Psoas muscle (tissue), 8 donors: ENCODE results near the gene THAP12. TPM values are rescaled to one million over a fixed set of nuclear protein-coding genes. Genes with fewer than 3 reads are reported as not detected.

Experiments used
- ATAC-seq, 4 donors: fragments of 200-7000 bp; cut with Tn5 transposase; one replicate each; pipeline ENCODE4 v1.9.1; 2020; ENCODE audit warnings: moderate library complexity in 3 of 4, mild to moderate bottlenecking in 2 of 4
- DNase-seq, 2 donors: peaks; one replicate each; pipeline ENCODE4 v3.0.0-alpha.2; 2020
- H3K27ac ChIP-seq: fragments of 200-600 bp; one replicate; pipeline ENCODE4 v1.8.0; 2022
- H3K27me3 ChIP-seq, 3 donors: fragments of 200-600 bp in 1 of 3; one replicate each; pipeline versions ENCODE4 v1.6.1 to v1.8.0; 2013 to 2022; ENCODE audit warnings: low read length in 2 of 3, mild to moderate bottlenecking in 2 of 3, moderate library complexity in 1 of 3; ENCODE audit not compliant: insufficient read depth in 3 of 3
- H3K36me3 ChIP-seq, 2 donors: fragments of 200-600 bp in 1 of 2; one replicate each; pipeline versions ENCODE4 v1.6.1 to v1.8.0; 2013 to 2022; ENCODE audit warnings: low read depth in 1 of 2, mild to moderate bottlenecking in 1 of 2, moderate library complexity in 1 of 2; ENCODE audit not compliant: insufficient read depth in 1 of 2
- H3K4me1 ChIP-seq: fragments of 200-600 bp; one replicate; pipeline ENCODE4 v1.8.0; 2022
- H3K4me3 ChIP-seq: fragments of 200-600 bp; one replicate; pipeline ENCODE4 v1.8.0; 2022; ENCODE audit warnings: mild to moderate bottlenecking
- H3K9me3 ChIP-seq: fragments of 200-600 bp; one replicate; pipeline ENCODE4 v1.8.0; 2022
- CTCF ChIP-seq: fragments of 200-600 bp; IDR thresholded peaks from one replicate; pipeline ENCODE4 v1.8.0; 2022; ENCODE audit warnings: antibody characterized with exemption
- WGBS, 3 donors: extraction: QIAGEN DNeasy Blood & Tissue Kit; methylation state at CpG; one replicate each; pipeline versions ENCODE4 v1.1.6 to v1.1.7; 2013; 5-methylcytosine and 5-hydroxymethylcytosine counted together
- intact Hi-C, 2 donors: fragments of 100-400 bp; cut with DNase I; formaldehyde crosslinking; loops; one replicate each; pipeline versions ENCODE4 v1.11.0 to v1.14.2; 2022
- polyA plus RNA-seq, 3 donors: library from polyadenylated mRNA; stranded (reverse); fragments of 200-250 nt; gene quantifications; one replicate each; pipeline ENCODE4 v1.2.3, GENCODE V29; 2013
- total RNA-seq, 4 donors: library from RNA; stranded (reverse); fragmentation: NEBNext Ultra II Directional in 2 of 4; extraction: Animal tissue kit (Norgen Biotek cat#: 25700) in 2 of 4; gene quantifications; one replicate each; pipeline versions ENCODE4 v1.2.1 to v1.2.4, GENCODE V29; 2021 to 2023
- donor health status: healthy with polysubstance abuse.
- donor health status: DM: no; HTN: no; CAD: no; lungs with moderate emphysema.
- donor health status: Bipolar disorder and iron deficiency.
- donor health status: healthy.
- donor health status: DM: yes; HTN: yes; CAD: no.
- donor health status: DM: no; HTN: no; CAD: no.
- donor health status: DM: no; HTN: no; CAD: no.
- donor health status: DM: yes; HTN: yes; CAD: no.

The THAP12 gene
- total and polyA plus RNA-seq, 7 donors: 15.6 to 38.1 (median 34.2) TPM

GRCh38 chr11:76337923-76338322 is 43.0 kb downstream of the THAP12 start:
- ATAC-seq: no peak
- WGBS, 3 donors: 73 to 83% (median 80%) methylated on average over 4 of the region's 4 CpGs
- no peak for TF ChIP-seq CTCF
- intact Hi-C loops: no loop called here
- Histone ChIP-seq H3K4me3 (no peak overlapping the region), H3K4me1 (peaks cover 4% of the 10 kb centered on the region), H3K27me3 (no peaks in the 10 kb centered on the region), H3K27ac (peak overlapping the region; percentile 67), H3K9me3 (no peaks in the 10 kb centered on the region), H3K36me3 (no peaks in the 10 kb centered on the region)
- DNase-seq: no peak

GRCh38 chr11:76337469-76337868 is 43.5 kb downstream of the THAP12 start:
- intact Hi-C loops: no loop called here
- H3K4me1 ChIP-seq: peaks cover 4% of the 10 kb centered on the region
- H3K36me3 ChIP-seq: no peaks in the 10 kb centered on the region
- no peak for TF ChIP-seq CTCF
- ATAC-seq (no peak), DNase-seq (no peak)
- WGBS, 3 donors: 71 to 78% (median 72%) methylated on average over 1 of the region's 1 CpG
- H3K27me3 ChIP-seq: no peaks in the 10 kb centered on the region
- H3K4me3 ChIP-seq: no peak overlapping the region
- H3K27ac ChIP-seq: no peak overlapping the region
- no peaks in the 10 kb centered on the region for H3K9me3 ChIP-seq

GRCh38 chr11:76336597-76336996 is 44.3 kb downstream of the THAP12 start:
- Histone ChIP-seq H3K36me3 (no peaks in the 10 kb centered on the region), H3K9me3 (no peaks in the 10 kb centered on the region), H3K27me3 (no peaks in the 10 kb centered on the region), H3K27ac (no peak overlapping the region), H3K4me1 (peaks cover 4% of the 10 kb centered on the region), H3K4me3 (no peak overlapping the region)
- intact Hi-C loops: no loop called here
- 85 to 91% (median 91%) methylated on average over 2 of the region's 2 CpGs for WGBS, 3 donors
- DNase-seq (no peak), ATAC-seq (no peak)
- TF ChIP-seq CTCF: no peak

- no peak overlapping the region for H3K27ac ChIP-seq
- no peak for TF ChIP-seq CTCF
- no peak for ATAC-seq
Observed at GRCh38 chr11:76335842-76336241, 45.1 kb downstream of the THAP12 start.

GRCh38 chr11:76334826-76335389 is 46.0 kb downstream of the THAP12 start:
- DNase-seq: no peak
- TF ChIP-seq CTCF: no peak
- no peak for ATAC-seq
- Histone ChIP-seq H3K4me3 (no peak overlapping the region), H3K36me3 (no peaks in the 10 kb centered on the region), H3K9me3 (no peaks in the 10 kb centered on the region), H3K27ac (no peak overlapping the region), H3K27me3 (no peaks in the 10 kb centered on the region), H3K4me1 (peaks cover 4% of the 10 kb centered on the region)
- intact Hi-C loops: no loop called here
- WGBS, 3 donors: 85 to 99% (median 93%) methylated on average over 5 of the region's 5 CpGs

More at GRCh38 chr11:76335842-76336241, 45.1 kb downstream of the THAP12 start:
- intact Hi-C loops: no loop called here
- H3K4me1 ChIP-seq: peaks cover 4% of the 10 kb centered on the region
- H3K9me3 ChIP-seq: no peaks in the 10 kb centered on the region
- no peaks in the 10 kb centered on the region for H3K36me3 ChIP-seq
- H3K27me3 ChIP-seq: no peaks in the 10 kb centered on the region
- no peak for DNase-seq
- H3K4me3 ChIP-seq: no peak overlapping the region
